HEK293T (cell line): ENCODE results near the gene NRG2.

ENCODE experiments used
- ARNT ChIP-seq: fragments of 450-650 bp; IDR thresholded peaks from 2 replicates; pipeline ENCODE4 v1.6.1; 2017; ENCODE audit warnings: mild to moderate bottlenecking
- BHLHE40 ChIP-seq: fragments of 450-650 bp; IDR thresholded peaks from 2 replicates; pipeline ENCODE4 v1.6.1; 2016; ENCODE audit warnings: mild to moderate bottlenecking, moderate library complexity, borderline replicate concordance
- FOXK2 ChIP-seq: fragments of 450-650 bp; IDR thresholded peaks from 2 replicates; pipeline ENCODE4 v1.6.1; 2016; ENCODE audit warnings: mild to moderate bottlenecking
- FOXM1 ChIP-seq: fragments of 450-650 bp; IDR thresholded peaks from 2 replicates; pipeline ENCODE4 v1.6.1; 2017; ENCODE audit warnings: mild to moderate bottlenecking, borderline replicate concordance
- L3MBTL2 ChIP-seq: fragments of 450-650 bp; conservative IDR thresholded peaks from 2 replicates; pipeline ENCODE4 v1.6.1; 2016; ENCODE audit warnings: mild to moderate bottlenecking
- SUZ12 ChIP-seq: fragments of 450-650 bp; IDR thresholded peaks from 2 replicates; pipeline ENCODE4 v1.6.1; 2016; ENCODE audit warnings: mild to moderate bottlenecking
- TARDBP ChIP-seq: fragments of 450-650 bp; IDR thresholded peaks from 2 replicates; pipeline ENCODE4 v1.6.1; 2016

DNA sequence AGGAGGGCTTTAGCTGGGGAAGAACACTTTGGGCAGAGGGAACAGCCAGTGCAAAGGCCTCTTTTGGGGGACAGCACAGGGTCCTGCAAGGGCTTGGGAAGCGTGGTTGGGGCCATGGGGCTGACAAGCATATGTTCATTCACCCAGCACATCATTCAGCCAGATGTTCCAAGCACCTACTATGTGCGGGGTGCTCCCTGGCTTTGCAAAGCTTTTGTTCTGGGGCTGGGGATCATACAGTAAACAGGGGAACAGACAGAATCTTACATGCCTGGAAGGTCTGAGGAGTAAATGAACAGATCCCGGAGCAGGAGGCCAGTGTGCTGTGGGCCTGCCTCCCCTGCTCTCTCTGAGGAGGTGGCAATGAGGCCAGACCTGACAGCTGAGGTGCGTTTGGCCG is 230.8 kb downstream of the NRG2 start:
- TF ChIP-seq FOXK2 (no peak), SUZ12 (no peak), L3MBTL2 (no peak), FOXM1 (no peak), ARNT (no peak), TARDBP (no peak), BHLHE40 (no peak)
